ENCODE measurements around the gene WSB1.

Gene WSB1

DNA sequence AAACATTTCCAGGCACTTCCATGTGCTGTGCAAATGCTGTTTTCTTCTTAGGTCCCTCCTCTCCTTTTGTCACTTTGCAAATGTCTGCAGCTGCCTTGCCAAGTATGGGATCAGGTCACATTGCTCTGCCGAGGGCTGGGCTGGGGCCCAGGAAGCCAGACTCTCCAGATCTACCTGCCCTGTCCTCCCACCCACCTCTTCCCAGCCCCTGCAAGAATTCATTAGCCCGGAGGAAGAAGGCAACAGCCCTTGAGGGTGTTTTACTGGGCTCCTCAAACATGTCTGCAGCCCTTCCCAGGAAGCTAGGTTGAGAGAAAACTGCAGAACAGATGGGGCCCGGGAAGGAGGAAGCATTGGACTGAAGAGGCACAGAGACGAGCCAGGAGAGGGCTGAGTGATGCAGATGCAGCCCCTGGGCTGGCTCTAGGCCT, 47.1 kb downstream of the WSB1 start:
- H3F3A ChIP-seq (ENCODE audit: control insufficient read depth, insufficient read depth): no peaks in the 10 kb centered on the region
- peaks cover 37% of the 10 kb centered on the region for H3K4me1 ChIP-seq (ENCODE audit: control insufficient read depth, low read length)
- no peaks in the 10 kb centered on the region for H3K9me2 ChIP-seq (replicated peaks; ENCODE audit: control insufficient read depth, low read length)
- no peak overlapping the region for H3K27ac ChIP-seq (ENCODE audit: low read depth, low read length)
- no peaks in the 10 kb centered on the region for H3K9me3 ChIP-seq (ENCODE audit: control insufficient read depth, insufficient read depth, low read length)
- H4K20me1 ChIP-seq (ENCODE audit: control insufficient read depth, insufficient read depth, low read depth, low read length): no peaks in the 10 kb centered on the region
- no peaks in the 10 kb centered on the region for H3K36me3 ChIP-seq (ENCODE audit: control insufficient read depth, low read length)
- TF ChIP-seq, protein P1, sequence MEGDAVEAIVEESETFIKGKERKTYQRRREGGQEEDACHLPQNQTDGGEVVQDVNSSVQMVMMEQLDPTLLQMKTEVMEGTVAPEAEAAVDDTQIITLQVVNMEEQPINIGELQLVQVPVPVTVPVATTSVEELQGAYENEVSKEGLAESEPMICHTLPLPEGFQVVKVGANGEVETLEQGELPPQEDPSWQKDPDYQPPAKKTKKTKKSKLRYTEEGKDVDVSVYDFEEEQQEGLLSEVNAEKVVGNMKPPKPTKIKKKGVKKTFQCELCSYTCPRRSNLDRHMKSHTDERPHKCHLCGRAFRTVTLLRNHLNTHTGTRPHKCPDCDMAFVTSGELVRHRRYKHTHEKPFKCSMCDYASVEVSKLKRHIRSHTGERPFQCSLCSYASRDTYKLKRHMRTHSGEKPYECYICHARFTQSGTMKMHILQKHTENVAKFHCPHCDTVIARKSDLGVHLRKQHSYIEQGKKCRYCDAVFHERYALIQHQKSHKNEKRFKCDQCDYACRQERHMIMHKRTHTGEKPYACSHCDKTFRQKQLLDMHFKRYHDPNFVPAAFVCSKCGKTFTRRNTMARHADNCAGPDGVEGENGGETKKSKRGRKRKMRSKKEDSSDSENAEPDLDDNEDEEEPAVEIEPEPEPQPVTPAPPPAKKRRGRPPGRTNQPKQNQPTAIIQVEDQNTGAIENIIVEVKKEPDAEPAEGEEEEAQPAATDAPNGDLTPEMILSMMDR (IDR thresholded peaks at IDR 0.05; ENCODE audit: low read depth, low read length, poor library complexity, severe bottlenecking): no peak
- no peak for TF ChIP-seq EZH2phosphoT487 (IDR thresholded peaks at IDR 0.05; ENCODE audit: borderline replicate concordance, low read length)
- H3K27me3 ChIP-seq (ENCODE audit: control insufficient read depth, low read length): no peaks in the 10 kb centered on the region
- H3K4me2 ChIP-seq (ENCODE audit: low read length): no peak overlapping the region
- H3K79me2 ChIP-seq (ENCODE audit: control insufficient read depth, low read length): no peaks in the 10 kb centered on the region
- no peak overlapping the region for H3K4me3 ChIP-seq (ENCODE audit: low read length)

DNA sequence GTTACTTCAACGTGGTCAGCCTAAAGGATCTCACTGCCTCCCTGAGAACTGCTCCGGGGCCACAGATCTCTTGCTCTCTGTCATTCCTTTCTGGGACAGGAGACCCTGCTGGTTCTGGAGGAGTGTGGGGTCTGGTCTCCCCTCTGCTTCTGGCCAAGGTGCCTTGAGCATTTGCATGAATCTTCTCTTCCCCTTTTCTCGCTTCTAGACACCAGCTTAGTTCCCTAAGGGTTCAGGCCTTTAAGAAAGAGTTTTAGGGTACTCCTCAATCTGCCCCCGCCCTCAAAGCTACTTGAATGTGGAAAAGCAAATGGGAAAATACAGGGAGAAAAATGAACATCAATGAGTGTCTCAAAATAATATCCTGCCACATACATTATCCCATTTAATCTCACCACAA, 48.1 kb downstream of the WSB1 start:
- Histone ChIP-seq H4K20me1 (ENCODE audit: control insufficient read depth, insufficient read depth, low read depth, low read length) (no peaks in the 10 kb centered on the region), H3K9me3 (ENCODE audit: control insufficient read depth, insufficient read depth, low read length) (no peaks in the 10 kb centered on the region), H3K4me3 (ENCODE audit: low read length) (no peak overlapping the region), H3K9me2 (replicated peaks; ENCODE audit: control insufficient read depth, low read length) (no peaks in the 10 kb centered on the region), H3F3A (ENCODE audit: control insufficient read depth, insufficient read depth) (no peaks in the 10 kb centered on the region), H3K27me3 (ENCODE audit: control insufficient read depth, low read length) (no peaks in the 10 kb centered on the region), H3K27ac (ENCODE audit: low read depth, low read length) (no peak overlapping the region), H3K4me1 (ENCODE audit: control insufficient read depth, low read length) (peaks cover 47% of the 10 kb centered on the region), H3K36me3 (ENCODE audit: control insufficient read depth, low read length) (no peaks in the 10 kb centered on the region), H3K4me2 (ENCODE audit: low read length) (no peak overlapping the region), H3K79me2 (ENCODE audit: control insufficient read depth, low read length) (no peaks in the 10 kb centered on the region)
- TF ChIP-seq, protein P1 (IDR thresholded peaks at IDR 0.05; ENCODE audit: low read depth, low read length, poor library complexity, severe bottlenecking): no peak
- no peak for TF ChIP-seq EZH2phosphoT487 (IDR thresholded peaks at IDR 0.05; ENCODE audit: borderline replicate concordance, low read length)

DNA sequence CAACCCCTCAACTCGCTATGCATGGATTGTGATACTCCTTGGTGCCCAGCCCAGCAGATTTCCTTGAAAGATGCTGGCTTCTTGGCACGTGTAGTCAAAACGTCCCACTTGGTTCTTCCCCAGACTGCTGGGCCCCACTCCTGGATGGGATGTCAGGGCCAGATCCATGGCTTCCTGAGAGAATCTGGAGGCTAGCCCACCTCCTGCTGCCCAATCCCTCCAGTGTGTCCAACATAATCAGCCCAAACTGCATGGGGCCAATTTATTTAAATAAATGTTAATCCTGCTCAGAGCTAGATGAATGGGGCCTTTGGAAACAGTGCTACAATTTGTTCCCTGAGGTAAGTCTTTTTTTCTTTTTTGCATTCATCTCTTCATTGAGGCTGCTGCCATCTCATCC, 49.4 kb downstream of the WSB1 start:
- Histone ChIP-seq H3K4me1 (ENCODE audit: control insufficient read depth, low read length) (peaks cover 56% of the 10 kb centered on the region), H3K4me3 (ENCODE audit: low read length) (no peak overlapping the region), H3F3A (ENCODE audit: control insufficient read depth, insufficient read depth) (0 out of 2 replicates have a peak, but pooled peaks cover 2% of the 10 kb centered on the region), H3K36me3 (ENCODE audit: control insufficient read depth, low read length) (no peaks in the 10 kb centered on the region), H3K4me2 (ENCODE audit: low read length) (no peak overlapping the region), H3K27ac (ENCODE audit: low read depth, low read length) (no peak overlapping the region), H3K27me3 (ENCODE audit: control insufficient read depth, low read length) (no peaks in the 10 kb centered on the region), H3K9me3 (ENCODE audit: control insufficient read depth, insufficient read depth, low read length) (no peaks in the 10 kb centered on the region), H3K9me2 (replicated peaks; ENCODE audit: control insufficient read depth, low read length) (no peaks in the 10 kb centered on the region), H4K20me1 (ENCODE audit: control insufficient read depth, insufficient read depth, low read depth, low read length) (no peaks in the 10 kb centered on the region), H3K79me2 (ENCODE audit: control insufficient read depth, low read length) (no peaks in the 10 kb centered on the region)
- TF ChIP-seq, protein P1 (IDR thresholded peaks at IDR 0.05; ENCODE audit: low read depth, low read length, poor library complexity, severe bottlenecking): no peak
- no peak for TF ChIP-seq EZH2phosphoT487 (IDR thresholded peaks at IDR 0.05; ENCODE audit: borderline replicate concordance, low read length)

Data from DOHH2 (cell line).